CD1c-positive myeloid dendritic cell (primary cell): ENCODE results near the gene KRT77.

Experiments used
- DNase-seq: peaks from one replicate; pipeline ENCODE4 v3.0.0-alpha.2; 2016; ENCODE audit errors: extremely low spot score

Gene KRT77

GRCh38 chr12:52656616-52657015 lies 46.7 kb downstream of the KRT77 start:
- no peak for DNase-seq

- no peak for DNase-seq
Observed at GRCh38 chr12:52655720-52656124, 47.6 kb downstream of the KRT77 start.

GRCh38 chr12:52655251-52655650 lies 48.1 kb downstream of the KRT77 start:
- no peak for DNase-seq

GRCh38 chr12:52651726-52652261 lies 51.5 kb downstream of the KRT77 start, which contains the start of gene KRT2:
KRT2 (minus strand) TSS chr12:52652211; CDS start chr12:52652142, 69 bp downstream.
- DNase-seq = no peak

DNA sequence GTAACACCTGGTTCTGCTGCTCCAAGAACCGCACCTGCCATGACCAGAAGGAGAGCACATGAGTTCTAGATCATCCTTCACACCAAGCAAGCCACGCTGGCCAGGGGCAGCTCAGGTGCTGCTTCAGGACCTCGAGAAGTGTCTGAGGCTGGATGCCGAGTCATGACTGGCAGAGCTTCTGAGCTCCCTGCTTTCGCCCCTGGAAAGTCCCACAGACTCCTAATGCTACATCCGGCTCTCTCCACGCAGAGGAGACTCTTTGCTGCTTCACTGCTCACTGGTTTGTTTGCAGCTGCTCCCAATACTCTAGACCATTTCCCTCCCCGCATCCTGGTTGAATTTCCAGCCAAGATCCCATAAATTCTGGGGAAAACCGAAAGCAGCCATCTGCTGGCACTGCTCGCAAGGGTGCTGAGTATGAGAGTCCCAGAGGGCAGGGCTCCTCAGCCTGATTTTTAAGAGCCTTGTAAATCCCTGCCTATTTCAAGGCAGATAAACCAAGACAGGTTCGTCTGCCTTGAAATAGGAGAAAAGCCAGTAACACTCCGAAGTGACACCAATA lies 52.7 kb downstream of the KRT77 start:
- DNase-seq = no peak

GRCh38 chr12:52649066-52649465 lies 54.3 kb downstream of the KRT77 start:
- DNase-seq = no peak

DNA sequence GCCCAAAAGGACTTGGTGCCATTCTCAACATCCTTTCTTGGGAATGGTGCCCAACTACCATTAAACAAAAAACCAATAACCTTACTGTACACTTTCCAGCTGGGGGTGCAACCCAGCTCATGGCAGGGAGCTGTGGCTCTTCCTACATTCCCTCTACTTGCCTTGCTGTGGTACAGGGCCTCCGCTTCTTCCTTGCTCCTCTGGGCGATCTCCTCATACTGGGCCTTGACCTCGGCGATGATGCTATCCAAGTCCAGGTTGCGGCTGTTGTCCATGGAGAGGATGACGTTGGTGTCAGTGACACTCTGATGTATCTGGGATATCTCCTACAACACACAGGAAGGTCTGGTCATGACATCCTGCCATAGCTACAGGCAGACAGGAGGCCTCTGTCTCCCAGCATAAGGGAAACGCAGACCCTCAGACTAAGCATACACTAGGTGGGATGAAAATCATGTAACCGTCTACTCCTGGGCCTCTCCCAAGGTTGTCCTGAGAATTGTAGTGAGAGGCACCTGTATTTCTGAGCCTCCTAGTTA lies 55.2 kb downstream of the KRT77 start:
- no peak for DNase-seq

- DNase-seq = no peak
Observed at GRCh38 chr12:52647601-52648000, 55.7 kb downstream of the KRT77 start.

- DNase-seq = no peak
Observed at GRCh38 chr12:52646613-52647012, 56.7 kb downstream of the KRT77 start.

DNA sequence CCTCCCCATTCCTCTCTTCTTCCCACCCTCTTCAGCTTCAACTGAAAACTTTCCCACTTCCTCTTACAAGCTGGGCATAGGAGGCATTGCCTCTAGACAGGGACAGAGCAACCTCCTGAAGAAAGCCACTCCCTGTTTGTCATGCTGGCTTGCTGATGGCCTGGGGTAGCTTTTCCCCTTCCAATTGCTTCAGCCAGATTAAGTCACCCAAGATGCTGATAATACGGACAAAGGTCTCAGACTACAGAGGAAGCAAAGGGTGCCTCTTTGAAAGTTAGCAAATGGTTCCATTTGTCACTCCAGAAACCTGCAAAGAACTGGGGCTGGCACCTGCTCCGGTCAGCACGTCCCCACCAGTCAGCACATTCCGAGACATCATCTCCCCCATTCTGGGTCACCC lies 57.3 kb downstream of the KRT77 start:
- peak; percentile 46 for DNase-seq

DNA sequence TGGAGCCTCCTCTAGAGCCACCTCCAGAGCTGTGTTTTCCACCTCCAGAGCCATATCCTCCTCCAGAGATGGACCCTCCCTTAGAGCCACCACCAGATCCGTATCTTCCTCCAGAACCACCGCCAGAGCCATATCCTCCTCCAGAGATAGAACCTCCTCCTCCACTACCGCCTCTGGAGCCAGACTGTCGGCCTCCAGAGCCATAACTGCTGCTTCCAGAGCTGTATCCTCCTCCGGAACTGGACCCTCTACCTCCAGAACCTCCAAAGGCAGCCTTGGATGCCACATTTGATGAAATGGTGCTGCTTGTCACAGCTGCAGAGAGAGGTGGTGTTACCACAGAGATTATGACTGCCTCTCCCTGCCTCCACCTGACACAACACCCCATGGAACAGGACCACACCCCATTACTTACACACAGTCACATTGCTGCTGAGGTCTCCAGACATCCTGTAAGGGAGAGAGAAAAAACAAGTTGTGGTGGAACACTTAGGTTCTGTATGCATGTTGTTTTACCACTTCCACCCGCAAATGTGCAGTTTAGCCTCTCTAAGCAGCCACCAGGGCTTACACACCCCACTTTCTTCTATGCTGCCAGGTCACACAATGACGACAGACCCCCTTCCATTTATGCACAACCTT lies 58.1 kb downstream of the KRT77 start:
- peak; percentile 17 for DNase-seq

GRCh38 chr12:52644078-52644415 lies 59.3 kb downstream of the KRT77 start:
- DNase-seq = no peak

DNA sequence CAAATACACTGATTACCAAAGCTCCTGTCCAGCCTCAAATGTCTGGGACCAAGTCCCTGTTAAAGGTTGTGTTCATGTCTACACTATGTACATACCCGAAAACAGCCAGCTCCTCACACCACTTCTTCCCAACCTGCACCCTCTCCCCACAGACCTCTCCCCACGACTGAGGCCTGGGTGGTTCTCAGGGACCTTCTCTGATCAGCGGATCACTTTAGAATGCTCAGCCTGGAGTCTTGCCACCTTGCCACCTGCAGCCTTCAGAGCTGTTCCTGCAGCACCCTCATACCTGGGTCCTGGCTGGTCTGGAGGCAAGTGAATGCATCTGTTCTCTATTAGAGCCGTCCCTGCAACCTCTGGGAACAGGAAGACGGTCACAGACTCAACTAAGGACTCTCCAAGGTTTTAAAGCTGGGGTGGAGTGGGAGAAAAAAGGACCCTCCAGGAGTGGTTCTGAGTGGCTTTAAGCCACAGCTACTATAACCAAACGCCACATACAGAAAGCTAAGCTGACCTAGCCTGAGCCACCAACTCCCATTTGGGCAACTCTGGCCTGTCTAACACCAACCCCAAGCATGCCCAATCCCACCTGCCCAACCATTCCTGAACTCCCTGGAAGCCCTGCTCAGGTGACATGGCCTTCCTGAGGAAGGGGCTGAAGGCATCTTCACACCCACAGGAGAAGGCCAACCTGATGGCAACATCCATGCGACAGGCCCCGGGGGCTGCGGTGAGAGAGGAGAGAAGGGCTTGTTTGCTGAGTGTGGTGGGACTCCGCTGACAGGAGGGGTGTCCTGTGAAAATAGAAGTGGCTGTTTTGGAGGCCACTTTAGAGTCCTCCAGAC lies 59.9 kb downstream of the KRT77 start:
- no peak for DNase-seq

DNA sequence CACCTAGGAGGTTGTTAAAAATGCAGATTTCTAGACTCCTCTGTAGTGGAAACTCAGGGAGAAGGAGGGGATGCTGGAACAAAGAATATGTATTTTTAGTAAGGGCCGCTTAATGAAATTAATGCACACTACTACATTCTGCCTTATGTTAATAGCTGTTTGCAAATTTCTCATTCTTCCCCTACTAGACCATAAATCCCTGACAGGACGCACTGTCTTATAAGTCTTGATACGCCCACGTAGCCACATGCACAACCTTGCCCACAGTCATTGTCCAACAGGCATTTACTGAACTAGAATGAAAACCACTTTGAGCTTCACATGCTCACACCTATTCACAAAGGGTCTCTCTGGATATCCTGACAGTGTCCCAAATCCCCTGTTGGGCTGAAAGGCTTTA lies 61.9 kb downstream of the KRT77 start:
- no peak for DNase-seq
